Measurements from ENCODE around the gene SNX33. TPM values are rescaled to one million over a fixed set of nuclear protein-coding genes. Genes with fewer than 3 reads are reported as not detected.

SNX33 gene
- total RNA-seq, 4 donors from 2014 or later: 19.9 to 43.8 (median 32.5) TPM

DNA sequence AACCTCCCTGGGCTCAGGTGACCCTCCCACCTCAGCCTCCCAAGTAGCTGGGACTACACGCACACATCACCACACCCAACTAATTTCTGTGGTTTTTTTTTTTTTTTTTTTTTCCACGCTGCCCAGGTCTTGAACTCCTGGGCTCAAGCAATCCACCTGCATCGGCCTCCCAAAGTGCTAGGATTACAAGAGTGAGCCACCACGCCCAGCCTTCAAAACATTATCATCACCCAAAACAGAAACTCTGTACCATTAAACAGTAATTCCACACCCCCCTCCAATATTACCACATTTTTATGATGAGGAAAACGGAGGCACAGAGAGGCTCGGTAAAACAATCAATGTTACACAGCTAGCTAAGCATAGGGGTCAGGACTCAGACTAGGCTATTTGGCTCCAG is 11.7 kb upstream of the SNX33 start:
- DNase-seq (ENCODE audit: low spot score): no peak
- TF ChIP-seq, protein P1, sequence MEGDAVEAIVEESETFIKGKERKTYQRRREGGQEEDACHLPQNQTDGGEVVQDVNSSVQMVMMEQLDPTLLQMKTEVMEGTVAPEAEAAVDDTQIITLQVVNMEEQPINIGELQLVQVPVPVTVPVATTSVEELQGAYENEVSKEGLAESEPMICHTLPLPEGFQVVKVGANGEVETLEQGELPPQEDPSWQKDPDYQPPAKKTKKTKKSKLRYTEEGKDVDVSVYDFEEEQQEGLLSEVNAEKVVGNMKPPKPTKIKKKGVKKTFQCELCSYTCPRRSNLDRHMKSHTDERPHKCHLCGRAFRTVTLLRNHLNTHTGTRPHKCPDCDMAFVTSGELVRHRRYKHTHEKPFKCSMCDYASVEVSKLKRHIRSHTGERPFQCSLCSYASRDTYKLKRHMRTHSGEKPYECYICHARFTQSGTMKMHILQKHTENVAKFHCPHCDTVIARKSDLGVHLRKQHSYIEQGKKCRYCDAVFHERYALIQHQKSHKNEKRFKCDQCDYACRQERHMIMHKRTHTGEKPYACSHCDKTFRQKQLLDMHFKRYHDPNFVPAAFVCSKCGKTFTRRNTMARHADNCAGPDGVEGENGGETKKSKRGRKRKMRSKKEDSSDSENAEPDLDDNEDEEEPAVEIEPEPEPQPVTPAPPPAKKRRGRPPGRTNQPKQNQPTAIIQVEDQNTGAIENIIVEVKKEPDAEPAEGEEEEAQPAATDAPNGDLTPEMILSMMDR (IDR thresholded peaks at IDR 0.05): no peak
- no peak for ATAC-seq (ENCODE audit: low FRiP score)

DNA sequence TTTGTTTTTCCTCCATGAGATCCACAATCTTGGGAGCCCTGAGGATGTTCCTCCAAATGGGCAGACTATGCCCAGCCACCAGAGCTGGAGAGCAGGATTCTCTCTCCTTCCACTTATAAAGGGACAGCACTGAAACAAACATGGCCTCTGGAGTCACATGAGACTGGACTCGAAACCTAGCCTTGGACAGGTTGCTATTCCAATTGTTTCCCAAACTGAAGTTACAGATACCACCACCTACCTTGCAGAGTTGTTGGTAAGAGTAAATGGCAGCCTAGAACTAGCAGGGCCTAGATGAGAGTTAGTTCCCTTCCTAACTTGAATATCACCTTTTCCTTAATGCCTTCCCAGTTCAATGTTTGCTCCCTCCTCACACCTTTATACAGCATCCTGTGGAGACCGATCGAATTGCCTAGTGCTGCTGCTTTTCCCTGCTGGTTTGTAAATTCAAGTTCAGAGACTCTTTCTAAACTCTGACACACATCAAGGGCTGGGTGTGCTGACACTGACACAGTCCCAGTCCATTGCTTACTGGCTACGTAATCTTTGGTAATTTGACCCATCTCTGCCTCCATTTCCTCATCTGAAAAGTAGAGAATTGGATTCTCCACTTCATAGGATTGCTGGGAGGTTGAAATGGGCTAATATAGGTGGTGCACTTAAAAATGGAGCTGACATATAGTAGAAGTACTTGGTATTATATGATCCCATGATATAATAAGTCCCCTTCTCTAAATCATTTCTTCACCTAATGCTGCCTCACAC is 10.3 kb upstream of the SNX33 start:
- ATAC-seq (ENCODE audit: low FRiP score) (no peak), DNase-seq (ENCODE audit: low spot score) (no peak)
- TF ChIP-seq, protein P1 (IDR thresholded peaks at IDR 0.05): no peak

DNA sequence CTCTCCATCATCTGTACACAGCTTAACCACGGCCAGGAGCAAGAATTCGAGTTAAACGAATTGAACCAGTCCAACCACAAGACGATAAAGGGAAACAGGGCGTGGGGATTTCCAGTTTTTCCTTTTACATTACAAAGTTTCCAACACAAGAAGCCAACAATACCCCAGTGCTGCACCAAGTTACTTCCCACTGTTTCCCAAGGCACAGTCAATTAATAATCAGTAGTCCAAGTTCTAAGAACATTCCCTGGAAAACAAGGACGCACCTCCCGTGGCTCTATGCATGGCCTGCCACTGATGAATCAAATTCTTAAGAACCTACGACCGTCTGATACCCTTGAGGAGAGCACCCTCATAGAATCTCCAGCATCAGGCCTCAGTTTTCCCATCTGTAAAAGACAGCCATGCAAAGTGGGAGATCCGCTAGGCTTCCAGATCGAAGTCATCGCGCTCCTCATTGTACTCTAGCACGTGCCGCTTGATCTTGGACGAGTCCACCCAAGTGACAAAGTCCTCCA is 8.5 kb upstream of the SNX33 start:
- DNase-seq (ENCODE audit: low spot score): no peak
- no peak for ATAC-seq (ENCODE audit: low FRiP score)
- TF ChIP-seq, protein P1 (IDR thresholded peaks at IDR 0.05): no peak

DNA sequence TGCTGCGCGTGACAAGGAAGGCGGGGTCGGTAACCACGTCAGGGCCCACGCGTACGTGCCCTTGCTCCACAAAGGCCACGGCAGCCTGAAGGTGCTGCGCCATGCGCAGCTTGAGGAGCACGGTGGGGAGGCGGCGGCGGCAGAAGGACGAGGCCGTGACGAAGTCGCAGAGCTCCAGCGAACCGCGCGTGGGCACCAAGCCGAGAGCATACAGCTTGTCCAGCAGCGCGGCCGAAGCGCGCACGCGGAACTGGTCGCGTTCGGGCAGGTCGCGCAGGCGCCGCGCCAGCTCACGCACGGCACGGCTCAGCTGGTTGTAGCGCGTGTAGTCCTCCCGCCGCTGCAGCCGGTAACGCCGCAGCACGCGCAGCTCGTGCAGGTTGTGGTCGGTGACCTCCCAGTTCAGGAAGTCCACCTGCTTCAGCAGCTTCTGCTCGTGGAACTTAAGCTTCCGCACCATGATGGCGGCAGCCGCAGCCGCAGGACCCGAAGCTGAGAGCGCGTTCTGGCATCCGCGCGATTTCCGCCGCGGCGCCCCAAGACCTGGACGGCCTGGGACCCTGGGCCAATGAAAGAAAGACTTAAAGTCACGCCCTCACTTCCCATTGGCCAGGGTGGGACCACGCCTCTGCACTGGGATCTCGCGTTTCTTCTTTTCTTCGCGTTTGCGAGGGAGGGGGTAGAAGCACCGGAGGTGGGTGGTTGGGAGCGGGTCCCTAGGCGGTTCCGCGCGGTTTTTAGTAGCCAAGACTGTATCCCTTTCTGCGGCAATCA is 7.8 kb upstream of the SNX33 start, which contains the start of gene IMP3:
Gene IMP3 (minus strand): TSS at position 516 of the 774 bp plus-strand sequence. CDS start 56 bp downstream, at position 460.
- peak; percentile 97 for ATAC-seq (ENCODE audit: low FRiP score)
- TF ChIP-seq, protein P1 (IDR thresholded peaks at IDR 0.05): no peak
- peak; percentile 70 for DNase-seq (ENCODE audit: low spot score)

DNA sequence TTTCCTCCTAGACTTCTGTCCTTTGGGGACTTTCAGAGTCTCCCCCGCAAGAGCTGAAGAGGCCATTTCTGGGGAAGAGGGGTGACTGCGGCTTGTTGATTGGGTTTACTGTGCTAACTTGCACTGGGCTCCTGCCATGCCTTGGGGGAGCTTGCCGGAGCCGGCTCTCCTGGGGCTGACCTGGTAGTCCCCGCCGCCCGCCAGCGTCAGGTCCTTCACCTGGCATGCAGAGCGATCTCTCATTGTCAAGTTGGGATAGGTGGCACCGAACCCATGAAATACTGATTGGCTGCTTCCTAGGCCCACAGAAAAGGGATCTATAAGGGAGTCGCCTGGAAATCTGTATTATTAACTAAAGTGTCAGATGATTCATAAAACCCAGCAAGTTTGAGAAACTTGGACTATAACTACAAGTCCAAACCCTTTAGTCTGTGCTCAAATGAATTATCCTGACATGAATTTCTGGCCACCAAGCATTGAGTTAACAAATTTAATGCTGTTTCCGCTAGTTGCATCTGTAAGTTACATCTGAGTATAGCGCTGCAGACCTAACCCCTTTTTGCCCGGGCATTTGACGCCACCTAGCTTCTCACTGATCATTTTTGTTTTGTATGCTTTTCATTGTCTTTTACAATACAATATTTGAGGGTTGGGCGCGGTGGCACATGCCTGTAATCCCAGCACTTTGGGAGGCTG is 7.1 kb upstream of the SNX33 start:
- DNase-seq (ENCODE audit: low spot score) (no peak), ATAC-seq (ENCODE audit: low FRiP score) (peak; percentile 20)
- TF ChIP-seq, protein P1 (IDR thresholded peaks at IDR 0.05): no peak

DNA sequence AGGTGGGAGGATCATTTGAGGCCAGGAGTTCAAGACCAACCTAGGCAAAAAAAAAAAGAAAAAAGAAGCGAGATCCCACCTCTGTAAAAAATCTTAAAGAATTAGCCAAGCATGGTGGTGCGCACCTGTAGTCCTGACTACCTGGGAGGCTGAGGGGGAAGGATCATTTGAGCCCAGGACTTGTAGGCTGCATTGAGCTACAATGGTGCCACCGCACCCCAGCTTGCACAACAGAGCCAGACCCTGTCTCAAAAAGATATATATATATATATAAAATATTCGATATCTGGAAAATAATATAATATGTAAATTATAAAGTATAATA is 6.6 kb upstream of the SNX33 start:
- TF ChIP-seq, protein P1 (IDR thresholded peaks at IDR 0.05): no peak
- DNase-seq (ENCODE audit: low spot score): no peak
- ATAC-seq (ENCODE audit: low FRiP score): no peak
